Daoy (cell line): ENCODE measurements around the gene UNKL. TPM values are rescaled to one million over a fixed set of nuclear protein-coding genes. Genes with fewer than 3 reads are reported as not detected.
"Not testable (repeated sequence)": the region's sequence is repeated elsewhere in the genome, so short reads cannot be mapped to it uniquely, and the experiment has no call there.

Source experiments
- DNase-seq: peaks from one replicate; pipeline ENCODE4 v3.0.0-alpha.2; 2015; ENCODE audit warnings: low read depth
- total RNA-seq: library from RNA; depleted of rRNA; stranded (reverse); fragments of >200 nt; shearing (Covaris generic); gene quantifications from 2 replicates; pipeline ENCODE4 v1.2.3, GENCODE V29; 2014

UNKL gene
- total RNA-seq, 1 experiment from 2014 or later = 12.1 TPM

DNA sequence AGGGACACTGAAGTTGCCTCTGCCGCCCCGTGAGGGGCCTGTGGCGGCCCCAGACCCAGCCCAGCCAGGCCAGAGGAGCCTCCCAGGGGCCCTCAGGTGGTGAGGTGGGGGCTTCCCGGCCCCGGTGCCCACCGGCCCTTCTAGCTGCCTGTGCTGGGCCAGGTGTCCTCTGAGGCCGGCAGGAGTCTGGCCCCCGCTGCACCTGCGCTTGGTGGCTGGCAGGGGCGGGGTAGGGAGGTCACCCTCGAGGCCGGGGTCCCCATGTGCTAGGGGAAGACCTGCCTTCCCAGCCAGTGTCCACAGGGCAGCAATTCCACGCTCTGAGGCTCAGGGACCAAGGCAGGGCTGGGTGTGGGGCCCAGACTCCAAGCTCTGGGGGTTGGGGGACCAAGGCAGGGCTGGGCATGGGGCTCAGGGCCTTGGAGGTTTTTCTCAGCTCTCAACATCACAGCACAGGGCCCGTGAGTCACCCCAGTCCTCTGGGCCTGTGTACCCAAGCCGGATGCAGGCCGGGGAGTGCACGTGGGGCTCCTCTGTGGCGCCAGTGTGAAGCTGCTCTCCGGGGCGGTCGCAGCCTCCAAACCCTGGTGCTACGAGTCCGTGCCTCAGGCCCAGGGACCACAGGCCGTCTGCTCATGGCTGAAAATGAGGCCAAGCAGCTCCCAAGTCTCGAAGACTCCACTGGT is 31.2 kb upstream of the UNKL start:
- DNase-seq = no peak

DNA sequence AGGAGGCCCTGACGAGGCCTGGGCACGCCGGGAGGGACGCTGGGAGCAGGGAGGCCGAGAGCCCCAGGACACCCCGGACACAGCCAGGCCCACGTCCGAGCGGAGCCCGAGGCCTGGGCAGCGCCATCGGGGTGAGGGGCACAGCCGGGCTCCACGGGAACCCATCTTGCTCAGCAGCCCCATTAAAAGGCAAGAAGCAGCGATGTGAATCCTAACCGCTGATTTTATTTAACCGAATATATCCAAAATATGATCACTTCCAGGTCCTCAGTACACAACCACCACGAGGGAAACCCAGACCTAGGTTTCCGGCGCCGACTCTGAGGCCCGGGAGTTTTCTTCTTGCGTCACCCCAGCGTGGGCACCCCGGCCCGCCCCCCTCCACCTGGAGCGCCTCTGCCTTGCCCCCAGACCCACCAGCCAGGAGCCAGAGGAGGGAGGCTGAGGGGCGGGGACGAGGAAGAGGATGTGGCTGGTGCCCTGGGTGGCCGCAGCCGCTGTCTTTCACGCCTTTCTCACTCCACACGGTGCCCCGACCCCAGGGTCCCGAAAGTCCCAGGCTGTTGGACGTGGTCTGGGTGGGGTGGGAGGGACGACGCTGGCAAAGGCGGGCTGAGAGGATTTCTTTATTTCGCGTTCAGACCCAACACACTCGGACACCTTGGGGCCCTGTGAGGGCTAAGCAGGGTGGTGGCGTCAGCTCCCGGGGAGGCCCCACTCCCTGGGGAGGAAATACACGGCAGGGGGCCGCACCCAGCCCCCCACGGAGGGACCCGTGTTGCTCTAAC is 30.4 kb upstream of the UNKL start:
- no peak for DNase-seq

DNA sequence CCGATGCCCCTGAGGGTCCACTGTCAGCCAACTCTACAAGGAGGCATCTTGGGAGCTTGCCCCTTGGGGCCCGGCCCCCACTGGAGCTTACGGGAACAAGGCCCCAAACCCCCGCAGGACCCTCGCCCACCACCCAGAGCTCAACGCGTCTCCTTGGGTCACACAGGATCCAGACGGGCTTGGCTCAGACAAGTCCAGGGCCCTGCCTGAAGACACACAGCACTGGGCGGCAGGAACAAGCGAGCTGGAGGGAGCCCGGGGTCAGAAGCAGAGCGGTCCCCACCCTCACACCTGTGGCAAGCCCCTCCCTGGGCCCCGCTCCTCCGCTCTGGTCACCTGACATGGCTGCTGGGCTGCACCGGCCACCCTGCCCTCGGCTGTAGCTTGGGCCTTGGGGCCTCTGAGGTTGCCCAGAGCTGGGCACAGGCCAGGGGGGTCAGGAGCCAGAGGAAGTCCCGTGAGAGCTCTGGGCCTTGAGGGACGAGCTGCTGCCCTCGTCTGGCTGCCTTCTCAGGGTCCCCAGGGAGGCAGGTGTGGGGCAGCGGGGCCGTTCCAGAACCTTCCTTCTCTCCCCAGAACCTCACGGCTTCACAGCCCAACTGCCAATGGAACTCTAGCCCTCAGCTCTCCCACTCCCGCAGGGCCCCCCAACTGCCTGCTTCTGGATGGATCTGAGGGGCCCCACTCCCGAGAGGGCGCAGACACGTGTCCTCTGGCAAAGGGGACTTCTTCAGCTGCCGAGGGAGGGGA is 29.7 kb upstream of the UNKL start, which contains the start of gene CCDC154:
TSS of gene CCDC154 (minus strand) at position 577 of the 750 bp plus-strand sequence. CDS start at position 343, 234 bp downstream.
- no peak for DNase-seq

DNA sequence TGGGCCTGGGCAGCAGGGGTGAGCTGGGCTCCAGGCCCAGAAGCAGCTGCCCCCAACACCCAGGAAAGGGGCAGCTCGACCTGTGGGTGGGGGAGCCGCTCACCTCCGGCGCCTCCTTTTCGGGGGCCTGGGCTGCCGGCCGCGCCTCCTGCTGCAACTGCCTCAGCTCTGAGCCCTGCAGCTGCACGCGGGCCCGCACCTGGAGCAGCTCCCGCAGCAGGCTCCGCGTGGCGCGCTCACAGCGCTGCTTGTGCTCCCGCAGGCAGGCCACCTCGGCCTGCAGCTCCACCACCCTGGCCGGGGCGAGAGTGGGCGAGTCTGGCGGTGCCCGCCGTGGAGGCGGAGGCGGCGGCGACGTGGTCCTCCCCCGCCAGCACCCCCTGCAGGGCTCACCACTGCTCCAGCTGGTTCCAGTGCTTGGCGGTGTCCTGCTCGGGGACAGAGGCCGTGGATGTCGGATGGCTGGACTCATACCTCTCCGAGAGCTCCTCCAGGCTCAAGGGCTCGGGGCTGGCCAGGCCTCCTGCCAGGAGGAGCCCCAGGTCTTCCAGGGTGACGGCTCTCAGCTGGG is 29.0 kb upstream of the UNKL start:
- DNase-seq = no peak

DNA sequence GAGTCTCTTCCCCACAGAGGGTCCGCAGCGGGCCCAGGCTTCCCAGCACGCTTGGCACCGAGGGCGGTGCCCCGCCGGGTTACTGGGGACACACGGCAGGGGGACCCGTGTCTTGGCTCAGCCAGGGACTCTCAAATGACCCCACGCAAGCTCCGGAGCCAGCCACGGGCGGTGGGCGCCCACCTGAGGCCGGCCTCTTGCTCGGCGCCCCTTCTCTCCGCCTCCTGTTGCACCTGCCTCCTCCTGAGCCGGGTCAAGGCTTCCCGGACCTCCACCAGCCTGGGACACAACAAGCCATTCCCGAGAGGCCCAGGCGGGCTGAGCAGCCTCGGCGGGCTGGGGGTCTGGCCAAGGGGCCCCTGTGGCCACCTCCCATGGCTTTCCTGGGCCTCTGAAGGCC is 28.2 kb upstream of the UNKL start:
- no peak for DNase-seq

DNA sequence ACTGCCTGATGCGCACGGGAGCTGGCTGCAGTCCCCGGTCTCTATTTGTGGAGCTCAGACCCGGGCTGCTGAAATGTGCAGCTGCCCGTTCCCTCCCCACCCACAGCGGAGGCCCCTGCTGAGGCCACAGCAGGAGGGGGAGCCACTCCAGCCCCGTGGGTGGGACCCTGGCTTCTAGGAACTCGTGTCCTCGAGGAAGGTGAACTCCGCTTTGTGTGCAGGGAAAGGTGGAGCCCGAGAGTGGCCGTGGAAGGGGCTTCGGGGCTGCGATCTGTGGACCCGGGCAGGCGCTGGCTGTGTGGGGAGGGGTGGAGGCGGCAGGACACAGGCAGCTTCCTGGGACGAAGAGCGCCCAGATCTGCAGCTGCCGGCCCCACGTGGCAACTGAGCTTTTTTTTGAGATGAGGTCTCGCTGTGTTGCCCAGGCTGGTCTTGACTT is 26.9 kb upstream of the UNKL start:
- DNase-seq = no peak

DNA sequence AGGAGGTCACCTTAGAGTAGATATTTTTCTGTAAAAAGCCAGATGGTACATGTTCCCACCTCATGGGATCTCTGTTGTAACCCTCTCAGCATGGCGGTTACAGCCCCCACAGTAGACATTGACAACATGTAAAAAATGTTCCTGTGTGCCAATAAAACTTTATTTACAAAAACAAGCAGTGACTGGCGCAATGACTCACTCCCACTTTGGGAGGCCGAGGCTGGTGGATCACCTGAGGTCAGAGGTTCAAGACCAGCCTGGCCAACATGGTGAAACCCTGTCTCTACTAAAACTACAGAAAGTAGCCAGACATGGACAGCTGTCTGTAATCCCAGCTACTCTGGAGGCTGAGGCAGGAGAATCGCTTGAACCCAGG is 25.2 kb upstream of the UNKL start:
- not testable (repeated sequence) for DNase-seq

DNA sequence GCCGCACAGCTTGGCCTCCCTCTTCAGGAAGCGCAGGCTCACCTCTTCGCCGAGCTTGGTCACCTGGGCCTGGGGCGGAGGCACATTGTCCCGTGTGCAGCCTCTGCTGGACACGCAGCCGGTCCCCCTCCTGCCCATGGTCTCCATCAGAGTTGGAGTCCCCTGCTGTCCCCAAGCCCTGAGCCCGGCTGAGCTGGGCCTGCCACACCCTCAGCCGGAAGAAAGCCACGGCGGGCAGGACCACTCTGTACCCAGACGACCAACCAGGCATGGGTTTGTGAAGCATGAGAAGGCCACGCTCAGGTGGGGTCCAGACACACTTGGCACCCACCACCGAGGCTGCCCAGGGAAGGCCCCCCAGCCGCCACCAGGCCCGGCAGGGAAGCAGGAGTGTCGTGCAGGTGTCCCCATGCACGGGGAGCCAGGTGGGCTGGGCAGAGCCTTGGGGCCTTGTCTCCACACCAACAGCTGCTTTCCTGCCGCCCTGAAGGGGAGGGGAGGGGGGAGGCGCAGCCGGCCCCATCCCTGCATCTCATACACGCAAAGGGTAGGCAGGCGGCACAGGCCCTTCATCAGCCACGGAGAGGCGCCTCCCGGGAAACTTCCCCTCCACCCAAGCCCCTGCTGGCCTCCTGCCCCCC is 24.7 kb upstream of the UNKL start:
- no peak for DNase-seq

DNA sequence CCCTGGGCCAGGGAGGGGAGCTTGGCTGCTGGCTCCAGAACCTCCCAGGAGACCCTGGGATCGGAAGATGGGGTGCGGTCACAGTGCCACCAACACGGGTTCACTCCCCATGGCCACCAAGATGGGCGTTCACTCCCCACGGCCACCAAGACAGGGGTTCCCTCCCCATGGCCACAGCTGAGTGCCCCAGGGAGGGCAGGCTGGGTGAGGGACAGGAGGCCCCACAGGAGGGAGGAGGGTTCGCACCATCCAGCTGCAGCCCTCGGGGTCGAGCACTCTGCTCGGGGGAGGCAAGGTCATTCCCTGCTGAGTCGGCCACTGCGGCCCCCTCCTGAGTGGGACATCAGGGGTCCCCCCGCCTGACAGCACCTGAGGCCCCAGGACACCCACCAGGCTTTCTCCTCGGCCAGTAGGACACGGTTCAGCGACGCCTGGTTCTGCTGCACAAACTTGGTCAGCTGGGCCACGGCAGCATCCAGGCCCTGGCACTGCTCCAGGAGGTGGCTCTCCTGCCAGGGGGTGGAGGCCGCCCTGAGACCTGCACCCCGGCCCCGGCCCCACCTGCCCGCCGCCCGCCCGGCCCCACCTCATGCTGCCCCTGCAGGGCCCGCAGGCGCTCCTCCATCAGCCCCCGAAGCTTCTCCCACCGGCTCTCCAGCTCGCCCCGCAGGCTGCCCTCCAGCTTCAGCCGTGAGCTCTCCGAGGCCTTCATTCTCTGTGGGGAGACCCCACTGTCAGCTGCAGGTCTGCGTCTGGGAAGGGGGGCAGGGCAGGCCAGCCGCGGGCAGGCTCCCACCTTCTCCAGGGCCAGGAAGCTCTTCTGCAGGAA is 23.9 kb upstream of the UNKL start:
- DNase-seq = no peak

DNA sequence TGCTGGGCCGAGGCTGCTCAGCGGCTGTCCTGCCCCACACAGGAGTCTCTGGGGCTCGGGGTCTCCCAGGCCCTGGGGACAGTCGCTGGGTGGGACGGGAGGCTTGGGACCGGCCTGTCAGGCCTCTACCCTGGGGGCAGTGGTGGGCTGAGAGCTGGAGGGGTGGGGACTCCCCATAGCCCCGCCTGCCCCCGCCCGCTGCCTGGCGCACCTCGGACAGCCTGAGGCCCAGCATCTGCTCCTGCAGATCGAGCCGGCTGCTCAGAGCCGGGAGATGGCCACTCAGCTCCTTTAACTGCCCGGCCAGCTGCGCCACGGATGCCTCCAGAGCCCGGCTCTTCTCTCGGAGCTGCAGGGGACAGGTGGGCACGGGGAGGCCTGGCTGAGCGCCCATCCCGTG is 23.1 kb upstream of the UNKL start:
- DNase-seq = no peak

DNA sequence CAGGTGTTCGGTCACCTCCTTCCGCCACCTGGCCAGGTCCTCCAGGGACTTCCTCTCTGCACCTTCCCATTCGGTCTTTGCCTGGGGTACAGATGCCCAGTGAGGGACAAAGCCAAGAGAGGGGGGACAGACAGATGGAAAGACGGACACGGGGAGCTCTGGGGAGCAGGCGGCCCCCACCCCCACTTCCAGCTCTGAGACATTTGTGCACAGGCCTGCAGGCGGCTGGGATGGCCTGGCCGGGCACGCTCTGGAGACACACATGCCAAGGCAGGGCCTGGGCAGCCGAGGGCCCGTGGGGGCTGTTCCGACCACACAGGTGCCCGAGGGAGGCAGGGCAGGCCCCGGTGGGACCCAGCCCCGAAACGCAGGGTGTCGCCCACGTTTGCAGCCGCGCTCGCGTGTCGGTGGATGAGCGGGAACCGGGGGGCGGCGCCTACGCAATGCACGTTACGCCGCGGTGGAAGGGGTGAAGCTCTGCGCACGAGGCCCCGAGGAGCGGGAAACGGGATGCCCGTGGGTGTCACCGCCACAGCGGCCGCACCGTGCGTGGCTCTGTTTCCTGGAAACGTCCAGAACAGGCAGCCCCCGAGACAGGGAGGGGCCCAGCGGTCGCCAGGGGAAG is 22.3 kb upstream of the UNKL start:
- no peak for DNase-seq

DNA sequence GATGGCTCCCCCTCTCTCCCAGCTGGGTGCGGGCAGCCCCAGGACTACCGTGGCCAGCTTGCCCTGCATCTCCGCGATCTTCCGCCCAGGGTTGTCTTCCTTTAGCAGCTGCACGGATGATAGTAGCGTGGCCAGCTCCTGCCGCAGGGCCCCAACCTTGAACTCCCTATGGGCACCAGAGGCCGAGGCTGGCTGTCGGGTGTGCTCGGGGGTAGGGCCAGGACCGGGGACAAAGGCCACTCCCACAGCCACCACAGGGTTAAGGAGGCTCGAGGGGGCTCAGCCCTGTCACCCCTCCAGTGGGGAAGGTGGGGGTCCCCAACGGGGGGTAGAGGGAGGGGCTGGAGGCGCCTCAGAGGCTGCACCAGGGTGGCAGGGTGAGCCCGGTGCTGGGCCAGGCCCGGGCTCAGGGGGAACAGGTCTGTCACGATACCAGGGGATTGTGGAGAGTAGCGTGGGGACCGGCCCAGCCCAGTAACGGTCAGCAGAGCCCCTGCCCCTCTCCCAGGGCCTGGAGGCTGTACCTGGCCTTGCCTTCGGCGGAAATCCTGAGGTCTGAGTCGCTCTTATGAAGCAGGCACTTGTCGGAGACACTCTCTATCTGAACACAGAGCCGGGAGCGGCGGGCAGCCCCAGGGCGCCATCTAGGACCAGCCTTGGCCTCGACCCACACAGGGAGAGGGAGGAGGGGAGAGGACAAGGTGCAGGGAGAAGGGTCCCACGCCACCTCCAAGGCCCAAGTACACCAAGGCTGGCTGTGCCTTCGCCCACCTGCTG is 21.6 kb upstream of the UNKL start:
- no peak for DNase-seq

DNA sequence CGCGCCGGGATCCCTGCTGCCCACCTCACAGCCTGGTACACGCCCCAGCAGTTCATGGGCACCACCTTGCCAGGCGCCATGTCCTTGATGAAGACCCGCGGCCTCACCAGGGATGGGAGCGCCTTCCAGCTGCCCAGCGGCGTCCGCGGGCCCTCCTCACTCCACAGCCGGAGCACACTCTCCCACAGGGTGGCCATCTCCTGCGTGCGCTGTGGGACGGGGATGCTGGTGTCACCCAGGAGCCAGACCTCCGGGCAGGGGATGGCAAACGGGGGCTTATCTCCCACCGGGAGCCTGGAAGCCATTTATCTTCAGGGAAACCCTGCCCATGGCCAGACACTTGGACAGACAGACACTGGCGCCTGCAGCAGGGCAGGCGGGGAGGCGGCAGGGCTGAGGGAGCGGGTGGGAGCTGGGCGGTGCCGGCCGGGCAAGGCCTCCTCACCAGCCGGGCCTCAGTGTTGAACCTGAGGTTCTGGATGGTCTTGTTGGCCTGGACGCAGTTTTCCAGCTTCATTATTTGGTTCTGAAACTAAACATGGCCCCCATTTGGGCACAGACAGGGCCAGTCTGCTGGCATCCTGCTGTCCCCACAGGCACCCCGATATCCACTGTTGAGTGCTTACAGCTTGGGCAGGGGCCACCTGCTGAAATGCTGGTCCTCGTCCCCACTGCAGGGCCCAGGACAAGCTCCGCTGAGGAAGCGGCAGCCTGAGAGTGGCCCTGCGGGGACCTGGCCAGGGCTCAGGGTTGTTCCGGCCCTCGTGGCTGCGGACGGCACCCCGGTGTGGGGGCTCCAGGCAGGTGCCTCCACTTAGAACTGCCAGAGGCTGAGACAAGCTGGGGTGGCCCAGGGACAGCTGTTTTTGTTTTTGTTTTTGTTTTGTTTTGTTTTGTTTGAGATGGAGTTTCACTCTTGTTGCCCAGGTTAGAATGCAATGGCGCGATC is 20.4 kb upstream of the UNKL start:
- DNase-seq = no peak

DNA sequence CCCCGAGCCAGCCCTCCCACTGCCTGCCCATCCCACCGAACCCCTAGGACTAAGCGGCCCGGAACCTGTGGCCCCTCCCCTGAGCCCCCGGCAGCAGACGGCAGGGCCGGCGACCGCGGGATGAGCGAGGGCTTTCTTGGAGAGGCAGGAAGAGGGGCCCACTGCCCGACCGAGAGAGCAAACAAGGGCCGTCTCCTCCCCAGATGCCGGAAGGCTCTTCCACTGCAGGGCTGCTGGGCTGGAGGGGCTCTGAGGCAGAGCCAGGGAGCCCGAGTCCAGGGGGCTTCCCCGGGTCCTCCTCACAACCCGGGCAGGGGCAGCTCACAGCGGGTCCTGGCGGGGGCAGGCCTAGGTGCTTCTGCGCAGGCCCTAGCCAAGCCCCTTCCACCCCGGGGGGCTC is 19.3 kb upstream of the UNKL start:
- no peak for DNase-seq

DNA sequence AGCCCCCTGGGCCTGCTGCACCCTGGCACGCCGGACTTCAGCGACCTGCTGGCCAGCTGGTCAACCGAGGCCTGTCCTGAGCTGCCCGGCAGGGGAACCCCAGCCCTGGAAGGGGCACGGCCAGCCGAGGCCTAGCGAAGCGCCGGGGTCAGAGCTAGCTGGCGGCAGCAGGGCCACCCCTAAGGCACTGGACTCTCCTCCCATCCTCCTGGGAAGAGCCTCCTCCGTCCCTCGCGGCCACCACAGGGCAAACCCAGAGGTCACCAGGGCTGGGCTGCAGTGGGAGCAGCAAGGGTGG is 18.7 kb upstream of the UNKL start:
- no peak for DNase-seq

DNA sequence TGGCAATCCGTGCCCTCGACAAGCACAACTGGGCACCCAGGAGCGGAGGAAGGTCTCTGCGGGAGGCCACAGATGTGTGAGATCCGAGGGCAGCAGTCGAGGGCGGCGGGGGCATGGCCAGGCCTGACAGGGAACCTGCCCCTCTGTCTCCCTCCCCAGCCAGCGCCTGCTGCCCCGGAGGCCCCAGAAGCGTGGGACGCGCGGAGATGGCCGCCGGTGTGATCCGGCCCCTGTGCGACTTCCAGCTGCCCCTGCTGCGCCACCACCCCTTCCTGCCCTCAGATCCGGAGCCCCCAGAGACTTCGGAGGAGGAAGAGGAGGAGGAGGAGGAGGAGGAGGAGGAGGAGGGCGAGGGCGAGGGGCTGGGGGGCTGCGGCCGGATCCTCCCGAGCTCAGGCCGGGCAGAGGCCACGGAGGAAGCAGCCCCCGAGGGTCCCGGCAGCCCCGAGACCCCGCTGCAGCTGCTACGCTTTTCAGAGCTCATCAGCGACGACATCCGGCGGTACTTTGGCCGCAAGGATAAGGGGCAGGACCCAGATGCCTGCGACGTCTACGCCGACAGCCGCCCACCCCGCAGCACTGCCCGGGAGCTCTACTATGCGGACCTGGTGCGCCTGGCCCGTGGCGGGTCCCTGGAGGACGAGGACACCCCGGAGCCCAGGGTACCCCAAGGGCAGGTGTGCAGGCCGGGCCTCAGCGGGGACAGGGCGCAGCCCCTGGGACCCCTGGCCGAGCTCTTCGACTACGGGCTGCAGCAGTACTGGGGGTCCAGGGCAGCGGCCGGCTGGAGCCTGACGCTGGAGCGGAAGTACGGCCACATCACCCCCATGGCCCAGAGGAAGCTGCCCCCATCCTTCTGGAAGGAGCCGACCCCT is 18.1 kb upstream of the UNKL start:
- no peak for DNase-seq

DNA sequence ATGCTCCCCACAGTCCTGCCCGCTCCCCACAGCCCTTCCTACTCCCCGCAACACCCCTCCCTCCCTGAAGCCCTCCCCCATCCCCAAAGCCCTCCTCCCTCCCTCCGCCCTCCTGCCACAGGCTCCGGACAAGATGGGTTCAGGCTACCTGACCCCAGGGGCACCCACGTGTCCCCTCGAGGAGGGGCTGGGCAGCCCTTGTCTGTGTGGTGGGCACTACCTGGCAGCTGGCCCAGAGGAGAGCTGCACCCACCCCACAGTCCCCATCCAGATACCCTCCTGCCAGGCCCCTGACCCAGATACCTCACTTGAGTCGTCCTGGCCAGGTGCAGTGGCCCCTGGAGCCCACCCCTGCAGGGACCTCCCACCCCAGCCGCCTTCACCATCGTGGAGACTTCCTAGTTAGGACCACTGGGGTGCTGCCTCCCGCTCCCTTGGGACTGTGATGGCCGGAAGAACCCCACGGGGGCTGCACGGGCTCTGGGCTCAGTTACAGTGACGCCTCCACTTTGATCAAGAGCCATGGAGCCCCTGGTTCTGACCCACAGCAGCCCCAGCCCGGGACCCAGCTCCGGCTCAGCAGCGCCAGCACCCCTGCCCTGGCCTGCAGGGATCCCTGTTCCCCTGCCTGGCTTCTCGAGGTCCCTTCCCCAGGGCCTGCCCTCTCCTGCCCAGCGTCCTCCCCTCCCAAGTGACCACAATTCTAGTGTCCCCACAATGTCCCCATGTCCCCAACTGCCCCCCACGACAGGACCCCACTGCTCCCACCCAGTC is 17.2 kb upstream of the UNKL start:
- DNase-seq = no peak
